HEK293T (cell line): ENCODE results near the gene TRIM8.

Experiments used
- CTCF ChIA-PET: fragments of 350-600 bp; formaldehyde crosslinking; extraction: SDS; loops from one replicate; lab custom pipeline; 2021; ENCODE audit warnings: antibody characterized with exemption, inconsistent platforms; lab: Yijun Ruan, JAX
- POLR2A ChIA-PET: fragments of 350-600 bp; formaldehyde crosslinking; extraction: SDS; loops from one replicate; lab custom pipeline; 2020; ENCODE audit warnings: antibody characterized with exemption, inconsistent platforms; lab: Yijun Ruan, JAX
- DNase-seq: peaks from one replicate; pipeline ENCODE4 v3.0.0; 2012; ENCODE audit warnings: mixed read lengths; ENCODE audit errors: extremely low spot score
- ARNT ChIP-seq: fragments of 450-650 bp; IDR thresholded peaks from 2 replicates; pipeline ENCODE4 v1.6.1; 2017; ENCODE audit warnings: mild to moderate bottlenecking
- BHLHE40 ChIP-seq: fragments of 450-650 bp; IDR thresholded peaks from 2 replicates; pipeline ENCODE4 v1.6.1; 2016; ENCODE audit warnings: mild to moderate bottlenecking, moderate library complexity, borderline replicate concordance
- CTBP1 ChIP-seq: fragments of 450-650 bp; IDR thresholded peaks from 2 replicates; pipeline ENCODE4 v1.6.1; 2016; ENCODE audit warnings: borderline replicate concordance
- ELF4 ChIP-seq: fragments of 450-650 bp; IDR thresholded peaks from 2 replicates; pipeline ENCODE4 v1.6.1; 2017; ENCODE audit warnings: antibody characterized with exemption
- FOXA1 ChIP-seq: fragments of 450-650 bp; IDR thresholded peaks from 2 replicates; pipeline ENCODE4 v1.6.1; 2016; ENCODE audit warnings: mild to moderate bottlenecking
- FOXK2 ChIP-seq: fragments of 450-650 bp; IDR thresholded peaks from 2 replicates; pipeline ENCODE4 v1.6.1; 2016; ENCODE audit warnings: mild to moderate bottlenecking
- FOXM1 ChIP-seq: fragments of 450-650 bp; IDR thresholded peaks from 2 replicates; pipeline ENCODE4 v1.6.1; 2017; ENCODE audit warnings: mild to moderate bottlenecking, borderline replicate concordance
- HDGF ChIP-seq: fragments of 450-650 bp; IDR thresholded peaks from 2 replicates; pipeline ENCODE4 v1.6.1; 2017; ENCODE audit warnings: antibody characterized with exemption, borderline replicate concordance
- L3MBTL2 ChIP-seq: fragments of 450-650 bp; conservative IDR thresholded peaks from 2 replicates; pipeline ENCODE4 v1.6.1; 2016; ENCODE audit warnings: mild to moderate bottlenecking
- LEF1 ChIP-seq: fragments of 450-650 bp; IDR thresholded peaks from 2 replicates; pipeline ENCODE4 v1.6.1; 2017; ENCODE audit warnings: mild to moderate bottlenecking, borderline replicate concordance
- NFRKB ChIP-seq: fragments of 450-650 bp; IDR thresholded peaks from 2 replicates; pipeline ENCODE4 v1.6.1; 2016; ENCODE audit warnings: mild to moderate bottlenecking, moderate library complexity
- PKNOX1 ChIP-seq: fragments of 450-650 bp; IDR thresholded peaks from 2 replicates; pipeline ENCODE4 v1.6.1; 2016
- SP1 ChIP-seq: fragments of 450-650 bp; IDR thresholded peaks from 2 replicates; pipeline ENCODE4 v1.6.1; 2017
- SUZ12 ChIP-seq: fragments of 450-650 bp; IDR thresholded peaks from 2 replicates; pipeline ENCODE4 v1.6.1; 2016; ENCODE audit warnings: mild to moderate bottlenecking
- TARDBP ChIP-seq: fragments of 450-650 bp; IDR thresholded peaks from 2 replicates; pipeline ENCODE4 v1.6.1; 2016
- ZNF384 ChIP-seq: fragments of 450-650 bp; IDR thresholded peaks from 2 replicates; pipeline ENCODE4 v1.6.1; 2016

TRIM8 gene

GRCh38 chr10:102649797-102650654 lies 5.7 kb downstream of the TRIM8 start:
- CTCF ChIA-PET = interaction anchor here (1.1 kb wide), 1 partner anchor 29 kb away, joined by 4 read pairs; no protein-coding TSS in a partner anchor
- DNase-seq = no peak
- TF ChIP-seq HDGF (no peak), TARDBP (no peak), NFRKB (no peak), SUZ12 (no peak), LEF1 (no peak), FOXK2 (no peak), CTBP1 (no peak), FOXA1 (no peak), FOXM1 (no peak), SP1 (no peak), ZNF384 (no peak), BHLHE40 (no peak), ARNT (no peak), PKNOX1 (no peak), L3MBTL2 (no peak), ELF4 (no peak)
- POLR2A ChIA-PET = interaction anchor here (1.0 kb wide), 1 partner anchor 11 kb away, joined by 3 read pairs; no protein-coding TSS in a partner anchor

- CTCF ChIA-PET = interaction anchor here (1.1 kb wide), 1 partner anchor 28 kb away, joined by 4 read pairs; no protein-coding TSS in a partner anchor
- no peak for TF ChIP-seq FOXA1
- no peak for TF ChIP-seq ARNT
- no peak for TF ChIP-seq NFRKB
- no peak for TF ChIP-seq L3MBTL2
- no peak for TF ChIP-seq FOXK2
- TF ChIP-seq LEF1 = no peak
- no peak for TF ChIP-seq FOXM1
- no peak for TF ChIP-seq CTBP1
- no peak for TF ChIP-seq SUZ12
- TF ChIP-seq HDGF = no peak
- no peak for TF ChIP-seq ZNF384
- no peak for TF ChIP-seq BHLHE40
- no peak for TF ChIP-seq SP1
- no peak for TF ChIP-seq ELF4
- no peak for TF ChIP-seq TARDBP
- no peak for TF ChIP-seq PKNOX1
- no peak for DNase-seq
- POLR2A ChIA-PET = no interaction called here
Measured at GRCh38 chr10:102650655-102651454, 6.6 kb downstream of the TRIM8 start.

GRCh38 chr10:102651455-102652169 lies 7.3 kb downstream of the TRIM8 start:
- ChIA-PET POLR2A (no interaction called here), CTCF (interaction anchor here (1.1 kb wide), 1 partner anchor 27 kb away, joined by 4 read pairs; no protein-coding TSS in a partner anchor)
- TF ChIP-seq CTBP1 = no peak
- TF ChIP-seq L3MBTL2 = no peak
- no peak for TF ChIP-seq PKNOX1
- no peak for TF ChIP-seq ELF4
- TF ChIP-seq FOXA1 = no peak
- TF ChIP-seq ZNF384 = no peak
- TF ChIP-seq FOXM1 = no peak
- no peak for DNase-seq

- CTCF ChIA-PET = no interaction called here
- no peak for DNase-seq
- no peak for TF ChIP-seq CTBP1
- TF ChIP-seq FOXM1 = no peak
- TF ChIP-seq TARDBP = no peak
- no peak for TF ChIP-seq FOXA1
- no peak for TF ChIP-seq SP1
- POLR2A ChIA-PET = interaction anchor here (1.9 kb wide), 1 partner anchor 7 kb away, joined by 6 read pairs; no protein-coding TSS in a partner anchor
Measured at GRCh38 chr10:102652170-102652916, 8.1 kb downstream of the TRIM8 start.

GRCh38 chr10:102653060-102653459 lies 8.8 kb downstream of the TRIM8 start:
- POLR2A ChIA-PET = interaction anchor here (1.0 to 1.9 kb wide), 3 partner anchors 8 to 24 kb away, joined by 3 to 6 read pairs (median 3); no protein-coding TSS in a partner anchor
- DNase-seq = no peak
- TF ChIP-seq ZNF384 (no peak), SP1 (no peak), HDGF (no peak), FOXA1 (no peak), CTBP1 (no peak), SUZ12 (no peak), ELF4 (no peak), TARDBP (no peak), ARNT (no peak), LEF1 (no peak), FOXK2 (no peak), NFRKB (no peak), FOXM1 (no peak), PKNOX1 (no peak), BHLHE40 (no peak), L3MBTL2 (no peak)
- CTCF ChIA-PET = interaction anchor here (1.0 to 1.4 kb wide), 2 partner anchors 21 to 23 kb away, joined by 3 read pairs; no protein-coding TSS in a partner anchor
